Body of pancreas (tissue), 4 donors: ENCODE results near the gene LRRC8A. TPM values are rescaled to one million over a fixed set of nuclear protein-coding genes. Genes with fewer than 3 reads are reported as not detected.

Experiments used
- ATAC-seq: fragments of 150-250 bp; one replicate; pipeline ENCODE4 v1.9.1; 2016
- DNase-seq, 4 donors: peaks; one replicate each; pipeline ENCODE4 v3.0.0-alpha.2; 2019
- H3K27ac ChIP-seq, 4 donors: fragments of 200-600 bp; sonication (generic); 1 replicate in 3 of 4; 2 replicates in 1 of 4; pipeline versions ENCODE4 v1.5.1 to v1.6.1; 2016 to 2019; ENCODE audit warnings: mild to moderate bottlenecking in 1 of 4, mixed read lengths in 1 of 4, moderate library complexity in 1 of 4
- H3K27me3 ChIP-seq, 2 donors: fragments of 200-600 bp; sonication (generic); one replicate each; pipeline ENCODE4 v1.6.0; 2016; ENCODE audit warnings: mild to moderate bottlenecking in 1 of 2
- H3K36me3 ChIP-seq, 2 donors: fragments of 200-600 bp; sonication (generic); replicated peaks in 1 of 2; 2 replicates each; pipeline ENCODE4 v1.5.1; 2016; ENCODE audit warnings: low read depth in 2 of 2; ENCODE audit not compliant: insufficient read depth in 1 of 2
- H3K4me1 ChIP-seq: fragments of 200-600 bp; sonication (generic); one replicate; pipeline ENCODE4 v1.6.0; 2016
- H3K4me3 ChIP-seq, 2 donors: fragments of 200-600 bp; sonication (generic); 1 replicate in 1 of 2; 2 replicates in 1 of 2; pipeline ENCODE4 v1.5.1; 2016 to 2019
- H3K9me3 ChIP-seq, 3 donors: fragments of 200-600 bp; sonication (generic); 1 replicate in 2 of 3; 2 replicates in 1 of 3; pipeline ENCODE4 v1.5.1; 2016
- CTCF ChIP-seq, 7 experiments: fragments of 450-650 bp in 4 of 7; fragments of 200-600 bp in 3 of 7; sonication (generic) in 3 of 7; IDR thresholded peaks; one replicate each; pipeline ENCODE4 v1.5.1; 2016 to 2019; ENCODE audit warnings: antibody characterized with exemption in 7 of 7
- POLR2A ChIP-seq, 3 donors: fragments of 450-650 bp; IDR thresholded peaks; one replicate each; pipeline ENCODE4 v1.6.1; 2016; ENCODE audit warnings: antibody characterized with exemption in 3 of 3, mild to moderate bottlenecking in 2 of 3
- WGBS, 2 donors: methylation state at CpG; one replicate each; pipeline ENCODE4 v1.1.5; 2017; 5-methylcytosine and 5-hydroxymethylcytosine counted together
- intact Hi-C: fragments of 100-400 bp; cut with DNase I; formaldehyde crosslinking; loops from one replicate; pipeline ENCODE4 v1.15.1; 2023
- total RNA-seq, 2 donors: library from RNA; depleted of rRNA; stranded (reverse); fragments of >200 nt; gene quantifications; one replicate each; pipeline ENCODE4 v1.1.0, GENCODE V29; 2016

Gene LRRC8A
- total RNA-seq, 2 donors from 2014 or later, result 21.0 to 23.7 TPM

GRCh38 chr9:128895556-128895955 is 13.6 kb downstream of the LRRC8A start:
- ATAC-seq, result no peak
- Histone ChIP-seq H3K36me3 (no peaks in the 10 kb centered on the region), H3K27me3 (no peaks in the 10 kb centered on the region), H3K9me3 (no peaks in the 10 kb centered on the region), H3K27ac (no peak overlapping the region), H3K4me3 (no peak overlapping the region), H3K4me1 (peaks cover 28% of the 10 kb centered on the region)
- TF ChIP-seq POLR2A (IDR thresholded peaks at IDR 0.05) (no peak), CTCF (IDR thresholded peaks at IDR 0.05) (no peak)
- no peak for DNase-seq
- 75 to 84% methylated on average over 3 to 4 of the region's 4 CpGs for WGBS, 2 donors
- intact Hi-C loops, result no loop called here

- intact Hi-C loops, result no loop called here
- 76 to 79% methylated on average over 4 to 5 of the region's 5 CpGs for WGBS, 2 donors
- no peak overlapping the region for H3K4me3 ChIP-seq
- peak overlapping the region in 3 of 4 donors; percentile 17 to 45 (median 26) for H3K27ac ChIP-seq
- H3K9me3 ChIP-seq, result no peaks in the 10 kb centered on the region
- no peak for ATAC-seq
- no peaks in the 10 kb centered on the region for H3K27me3 ChIP-seq
- peaks cover 12% of the 10 kb centered on the region for H3K4me1 ChIP-seq
- DNase-seq, result no peak
- TF ChIP-seq CTCF (IDR thresholded peaks at IDR 0.05), result no peak
- TF ChIP-seq POLR2A (IDR thresholded peaks at IDR 0.05), result no peak
- H3K36me3 ChIP-seq, result no peaks in the 10 kb centered on the region
Measured at GRCh38 chr9:128898382-128898781, 16.4 kb downstream of the LRRC8A start.

GRCh38 chr9:128898845-128899565 is 17.1 kb downstream of the LRRC8A start:
- TF ChIP-seq CTCF (IDR thresholded peaks at IDR 0.05), result no peak
- TF ChIP-seq POLR2A (IDR thresholded peaks at IDR 0.05), result no peak
- Histone ChIP-seq H3K27me3 (no peaks in the 10 kb centered on the region), H3K36me3 (no peaks in the 10 kb centered on the region), H3K27ac (peak overlapping the region in 3 of 4 donors; percentile 17 to 45 (median 26)), H3K9me3 (no peaks in the 10 kb centered on the region), H3K4me1 (peaks cover 12% of the 10 kb centered on the region), H3K4me3 (no peak overlapping the region)
- no peak for DNase-seq
- 79 to 83% methylated on average over 5 to 18 of the region's 18 CpGs for WGBS, 2 donors
- ATAC-seq, result no peak
- intact Hi-C loops, result no loop called here

GRCh38 chr9:128899566-128900322 is 17.8 kb downstream of the LRRC8A start:
- H3K36me3 ChIP-seq, result no peaks in the 10 kb centered on the region
- DNase-seq (no peak), ATAC-seq (peak; percentile 28)
- TF ChIP-seq CTCF (IDR thresholded peaks at IDR 0.05) (no peak), POLR2A (IDR thresholded peaks at IDR 0.05) (no peak)
- WGBS, 2 donors, result 56 to 76% methylated on average over 8 of the region's 8 CpGs
- intact Hi-C loops, result no loop called here
- H3K4me1 ChIP-seq, result peaks cover 12% of the 10 kb centered on the region
- no peaks in the 10 kb centered on the region for H3K27me3 ChIP-seq
- H3K4me3 ChIP-seq, result no peak overlapping the region
- no peaks in the 10 kb centered on the region for H3K9me3 ChIP-seq
- peak overlapping the region in 3 of 4 donors; percentile 0 to 37 (median 21) for H3K27ac ChIP-seq
